H1 (cell line): Measurements from ENCODE around the gene SLC30A3. TPM values are rescaled to one million over a fixed set of nuclear protein-coding genes. Genes with fewer than 3 reads are reported as not detected.

Experiments
- FOSL1 ChIP-seq: IDR thresholded peaks from 2 replicates; pipeline ENCODE4 v1.6.1; 2011; ENCODE audit warnings: mild to moderate bottlenecking, low read depth, low read length, moderate library complexity; ENCODE audit not compliant: insufficient read depth
- SAP30 ChIP-seq: fragments of 300-600 bp; sonication (generic); IDR thresholded peaks from 2 replicates; pipeline ENCODE4 v1.7.1; 2012; ENCODE audit warnings: low read length, moderate library complexity, mild to moderate bottlenecking, inconsistent platforms; ENCODE audit not compliant: insufficient read depth, insufficient replicate concordance
- polyA plus RNA-seq, 7 experiments: library from polyadenylated mRNA; depleted of rRNA in 3 of 7; stranded (reverse) in 5 of 7; unstranded in 2 of 7; fragments of >200 nt in 5 of 7; fragments of 200-250 nt in 2 of 7; gene quantifications; 1 replicate in 5 of 7; 2 replicates in 1 of 7; 4 replicates in 1 of 7; pipeline versions ENCODE4 v1.2.1 to v1.2.3, GENCODE V29; 2011 to 2013; ENCODE audit warnings: missing spikeins in 2 of 7, mixed read lengths in 2 of 7
- total RNA-seq: library from RNA; stranded (reverse); fragmentation: NEBNext Ultra II Directional; extraction: Animal tissue kit (Norgen Biotek cat#: 25700); gene quantifications from 2 replicates; pipeline ENCODE4 v1.2.1, GENCODE V29; 2021

SLC30A3 gene
- total and polyA plus RNA-seq, 2 of the 8 experiments (the other 6 are each of a cell fraction or from before 2014, with no cell fraction given): 15.2 to 30.7 TPM

- TF ChIP-seq SAP30 (no peak), FOSL1 (no peak)
Observed at GRCh38 chr2:27221166-27221565, 41.7 kb downstream of the SLC30A3 start (continued).
